ENCODE results near the gene FBN2.

DNA sequence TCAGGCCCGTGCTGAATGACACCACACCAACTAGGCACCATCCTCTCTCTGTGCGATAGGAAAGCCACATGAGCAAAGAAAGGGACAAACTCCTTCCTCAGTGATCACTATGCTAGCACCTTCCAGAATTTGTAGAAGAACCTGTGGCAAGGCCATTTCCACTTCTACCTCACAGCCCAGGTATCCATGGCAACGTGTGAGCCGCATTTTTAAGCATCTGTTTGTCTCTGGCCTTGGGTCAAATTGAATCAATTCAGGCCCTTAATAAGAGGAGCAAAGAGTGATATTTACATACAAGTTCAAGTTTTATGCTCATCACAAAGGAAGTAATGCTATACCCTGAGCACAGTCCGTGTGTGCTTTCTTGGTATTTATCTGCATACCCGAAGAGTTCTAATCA lies 275.1 kb downstream of the FBN2 start:
- TF ChIP-seq, protein P1, sequence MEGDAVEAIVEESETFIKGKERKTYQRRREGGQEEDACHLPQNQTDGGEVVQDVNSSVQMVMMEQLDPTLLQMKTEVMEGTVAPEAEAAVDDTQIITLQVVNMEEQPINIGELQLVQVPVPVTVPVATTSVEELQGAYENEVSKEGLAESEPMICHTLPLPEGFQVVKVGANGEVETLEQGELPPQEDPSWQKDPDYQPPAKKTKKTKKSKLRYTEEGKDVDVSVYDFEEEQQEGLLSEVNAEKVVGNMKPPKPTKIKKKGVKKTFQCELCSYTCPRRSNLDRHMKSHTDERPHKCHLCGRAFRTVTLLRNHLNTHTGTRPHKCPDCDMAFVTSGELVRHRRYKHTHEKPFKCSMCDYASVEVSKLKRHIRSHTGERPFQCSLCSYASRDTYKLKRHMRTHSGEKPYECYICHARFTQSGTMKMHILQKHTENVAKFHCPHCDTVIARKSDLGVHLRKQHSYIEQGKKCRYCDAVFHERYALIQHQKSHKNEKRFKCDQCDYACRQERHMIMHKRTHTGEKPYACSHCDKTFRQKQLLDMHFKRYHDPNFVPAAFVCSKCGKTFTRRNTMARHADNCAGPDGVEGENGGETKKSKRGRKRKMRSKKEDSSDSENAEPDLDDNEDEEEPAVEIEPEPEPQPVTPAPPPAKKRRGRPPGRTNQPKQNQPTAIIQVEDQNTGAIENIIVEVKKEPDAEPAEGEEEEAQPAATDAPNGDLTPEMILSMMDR (IDR thresholded peaks at IDR 0.05): no peak
- no peak for TF ChIP-seq POLR2A (IDR thresholded peaks at IDR 0.05)
